Measurements from ENCODE around the gene CMSS1.

The CMSS1 gene

GRCh38 chr3:100155128-100155527, 337.5 kb downstream of the CMSS1 start:
- Histone ChIP-seq H3K36me3 (ENCODE audit: insufficient read depth, insufficient read length, low read length) (peaks cover 3% of the 10 kb centered on the region), H3K9me3 (ENCODE audit: insufficient read depth, low read length) (peaks cover 14% of the 10 kb centered on the region; the same call in 1 of the 2 replicates), H3K4me1 (ENCODE audit: insufficient read depth, insufficient read length) (no peaks in the 10 kb centered on the region), H3K27me3 (ENCODE audit: insufficient read depth, insufficient read length) (no peaks in the 10 kb centered on the region), H3K9ac (ENCODE audit: insufficient read length, low read depth) (no peak overlapping the region), H3K4me3 (ENCODE audit: insufficient read length, low read depth) (no peak overlapping the region)
- no peak for DNase-seq (ENCODE audit: low read depth, low spot score)
- TF ChIP-seq SUZ12 (IDR thresholded peaks at IDR 0.05; ENCODE audit: extremely low read depth, insufficient read depth, insufficient read length) (no peak), YY1 (IDR thresholded peaks at IDR 0.05; ENCODE audit: insufficient read depth, insufficient read length) (no peak), ZNF274 (IDR thresholded peaks at IDR 0.05; ENCODE audit: low read depth, low read length) (no peak)

GRCh38 chr3:100155590-100155989, 337.9 kb downstream of the CMSS1 start:
- Histone ChIP-seq H3K4me1 (ENCODE audit: insufficient read depth, insufficient read length) (no peaks in the 10 kb centered on the region), H3K4me3 (ENCODE audit: insufficient read length, low read depth) (no peak overlapping the region), H3K9ac (ENCODE audit: insufficient read length, low read depth) (no peak overlapping the region), H3K36me3 (ENCODE audit: insufficient read depth, insufficient read length, low read length) (peaks cover 3% of the 10 kb centered on the region), H3K27me3 (ENCODE audit: insufficient read depth, insufficient read length) (no peaks in the 10 kb centered on the region), H3K9me3 (ENCODE audit: insufficient read depth, low read length) (peaks cover 14% of the 10 kb centered on the region; the same call in 1 of the 2 replicates)
- TF ChIP-seq SUZ12 (IDR thresholded peaks at IDR 0.05; ENCODE audit: extremely low read depth, insufficient read depth, insufficient read length) (no peak), ZNF274 (IDR thresholded peaks at IDR 0.05; ENCODE audit: low read depth, low read length) (no peak), YY1 (IDR thresholded peaks at IDR 0.05; ENCODE audit: insufficient read depth, insufficient read length) (no peak)
- DNase-seq (ENCODE audit: low read depth, low spot score): no peak

GRCh38 chr3:100157685-100158084, 340.0 kb downstream of the CMSS1 start:
- H3K4me1 ChIP-seq (ENCODE audit: insufficient read depth, insufficient read length): no peaks in the 10 kb centered on the region
- H3K36me3 ChIP-seq (ENCODE audit: insufficient read depth, insufficient read length, low read length): no peaks in the 10 kb centered on the region
- H3K9me3 ChIP-seq (ENCODE audit: insufficient read depth, low read length): peaks cover 14% of the 10 kb centered on the region; the same call in 1 of the 2 replicates
- H3K9ac ChIP-seq (ENCODE audit: insufficient read length, low read depth): no peak overlapping the region
- H3K27me3 ChIP-seq (ENCODE audit: insufficient read depth, insufficient read length): no peaks in the 10 kb centered on the region
- H3K4me3 ChIP-seq (ENCODE audit: insufficient read length, low read depth): no peak overlapping the region
- no peak for TF ChIP-seq YY1 (IDR thresholded peaks at IDR 0.05; ENCODE audit: insufficient read depth, insufficient read length)
- no peak for TF ChIP-seq SUZ12 (IDR thresholded peaks at IDR 0.05; ENCODE audit: extremely low read depth, insufficient read depth, insufficient read length)
- TF ChIP-seq ZNF274 (IDR thresholded peaks at IDR 0.05; ENCODE audit: low read depth, low read length): no peak
- no peak for DNase-seq (ENCODE audit: low read depth, low spot score)

- Histone ChIP-seq H3K9me3 (ENCODE audit: insufficient read depth, low read length) (peaks cover 14% of the 10 kb centered on the region; the same call in 1 of the 2 replicates), H3K9ac (ENCODE audit: insufficient read length, low read depth) (no peak overlapping the region), H3K27me3 (ENCODE audit: insufficient read depth, insufficient read length) (no peaks in the 10 kb centered on the region), H3K4me1 (ENCODE audit: insufficient read depth, insufficient read length) (no peaks in the 10 kb centered on the region), H3K36me3 (ENCODE audit: insufficient read depth, insufficient read length, low read length) (no peaks in the 10 kb centered on the region), H3K4me3 (ENCODE audit: insufficient read length, low read depth) (no peak overlapping the region)
- DNase-seq (ENCODE audit: low read depth, low spot score): no peak
- TF ChIP-seq SUZ12 (IDR thresholded peaks at IDR 0.05; ENCODE audit: extremely low read depth, insufficient read depth, insufficient read length) (no peak), ZNF274 (IDR thresholded peaks at IDR 0.05; ENCODE audit: low read depth, low read length) (no peak), YY1 (IDR thresholded peaks at IDR 0.05; ENCODE audit: insufficient read depth, insufficient read length) (no peak)
Observed at GRCh38 chr3:100158918-100159330, 341.3 kb downstream of the CMSS1 start.

- no peaks in the 10 kb centered on the region for H3K36me3 ChIP-seq (ENCODE audit: insufficient read depth, insufficient read length, low read length)
- peaks cover 14% of the 10 kb centered on the region; the same call in 1 of the 2 replicates for H3K9me3 ChIP-seq (ENCODE audit: insufficient read depth, low read length)
- DNase-seq (ENCODE audit: low read depth, low spot score): no peak
- no peak overlapping the region for H3K9ac ChIP-seq (ENCODE audit: insufficient read length, low read depth)
- no peaks in the 10 kb centered on the region for H3K27me3 ChIP-seq (ENCODE audit: insufficient read depth, insufficient read length)
- no peaks in the 10 kb centered on the region for H3K4me1 ChIP-seq (ENCODE audit: insufficient read depth, insufficient read length)
- no peak for TF ChIP-seq SUZ12 (IDR thresholded peaks at IDR 0.05; ENCODE audit: extremely low read depth, insufficient read depth, insufficient read length)
- no peak for TF ChIP-seq ZNF274 (IDR thresholded peaks at IDR 0.05; ENCODE audit: low read depth, low read length)
- no peak for TF ChIP-seq YY1 (IDR thresholded peaks at IDR 0.05; ENCODE audit: insufficient read depth, insufficient read length)
- no peak overlapping the region for H3K4me3 ChIP-seq (ENCODE audit: insufficient read length, low read depth)
Observed at GRCh38 chr3:100159331-100160153, 341.9 kb downstream of the CMSS1 start.

- TF ChIP-seq YY1 (IDR thresholded peaks at IDR 0.05; ENCODE audit: insufficient read depth, insufficient read length): no peak
- Histone ChIP-seq H3K9me3 (ENCODE audit: insufficient read depth, low read length) (peaks cover 7% of the 10 kb centered on the region; the same call in 1 of the 2 replicates), H3K4me1 (ENCODE audit: insufficient read depth, insufficient read length) (no peaks in the 10 kb centered on the region), H3K36me3 (ENCODE audit: insufficient read depth, insufficient read length, low read length) (no peaks in the 10 kb centered on the region), H3K9ac (ENCODE audit: insufficient read length, low read depth) (no peak overlapping the region), H3K4me3 (ENCODE audit: insufficient read length, low read depth) (no peak overlapping the region), H3K27me3 (ENCODE audit: insufficient read depth, insufficient read length) (no peaks in the 10 kb centered on the region)
- DNase-seq (ENCODE audit: low read depth, low spot score): no peak
Observed at GRCh38 chr3:100160521-100160920, 342.9 kb downstream of the CMSS1 start.

- TF ChIP-seq ZNF274 (IDR thresholded peaks at IDR 0.05; ENCODE audit: low read depth, low read length) (no peak), SUZ12 (IDR thresholded peaks at IDR 0.05; ENCODE audit: extremely low read depth, insufficient read depth, insufficient read length) (no peak)
- Histone ChIP-seq H3K4me3 (ENCODE audit: insufficient read length, low read depth) (no peak overlapping the region), H3K27me3 (ENCODE audit: insufficient read depth, insufficient read length) (no peaks in the 10 kb centered on the region), H3K9ac (ENCODE audit: insufficient read length, low read depth) (no peak overlapping the region), H3K4me1 (ENCODE audit: insufficient read depth, insufficient read length) (no peaks in the 10 kb centered on the region), H3K9me3 (ENCODE audit: insufficient read depth, low read length) (no peaks in the 10 kb centered on the region), H3K36me3 (ENCODE audit: insufficient read depth, insufficient read length, low read length) (no peaks in the 10 kb centered on the region)
- no peak for DNase-seq (ENCODE audit: low read depth, low spot score)
Observed at GRCh38 chr3:100163787-100164186, 346.1 kb downstream of the CMSS1 start.
